Raji (cell line): ENCODE data around the gene FMNL3.
A peak's percentile ranks its signal among the peaks of the same experiment; 100 is the strongest.

ENCODE experiments used
- POLR2A ChIP-seq: IDR thresholded peaks from 2 replicates; pipeline ENCODE4 v1.6.1; 2011; ENCODE audit warnings: low read depth, low read length, control low read depth; ENCODE audit not compliant: insufficient read depth

Gene FMNL3

GRCh38 chr12:49707128-49707811, at the start of gene FMNL3:
Gene FMNL3 (minus strand): TSS chr12:49707405. CDS start chr12:49707180, 225 bp downstream.
- peak; percentile 44 for TF ChIP-seq POLR2A

GRCh38 chr12:49750996-49751393, 43.8 kb upstream of the FMNL3 start:
- TF ChIP-seq POLR2A, result no peak

GRCh38 chr12:49750027-49750995, 43.1 kb upstream of the FMNL3 start:
- TF ChIP-seq POLR2A, result no peak

GRCh38 chr12:49748800-49749199, 41.6 kb upstream of the FMNL3 start:
- no peak for TF ChIP-seq POLR2A

- no peak for TF ChIP-seq POLR2A
Measured at GRCh38 chr12:49748306-49748705, 41.1 kb upstream of the FMNL3 start.

- no peak for TF ChIP-seq POLR2A
Measured at GRCh38 chr12:49744363-49744885, 37.2 kb upstream of the FMNL3 start.

- TF ChIP-seq POLR2A, result no peak
Measured at GRCh38 chr12:49741882-49742620, 34.8 kb upstream of the FMNL3 start.

GRCh38 chr12:49740930-49741881, 34.0 kb upstream of the FMNL3 start, which contains the start of gene TMBIM6:
Gene TMBIM6 (plus strand): TSS chr12:49741557. CDS start chr12:49752494, 10,937 bp downstream.
- peak; percentile 99 for TF ChIP-seq POLR2A

GRCh38 chr12:49733219-49734017, 26.2 kb upstream of the FMNL3 start:
- no peak for TF ChIP-seq POLR2A

- TF ChIP-seq POLR2A, result no peak
Measured at GRCh38 chr12:49730568-49731101, 23.4 kb upstream of the FMNL3 start.

- no peak for TF ChIP-seq POLR2A
Measured at GRCh38 chr12:49730050-49730449, 22.8 kb upstream of the FMNL3 start.

GRCh38 chr12:49728446-49728845, 21.2 kb upstream of the FMNL3 start:
- no peak for TF ChIP-seq POLR2A

- no peak for TF ChIP-seq POLR2A
Measured at GRCh38 chr12:49720214-49720613, 13.0 kb upstream of the FMNL3 start.

GRCh38 chr12:49716553-49716952, 9.3 kb upstream of the FMNL3 start:
- TF ChIP-seq POLR2A, result no peak
